Ramos (cell line): ENCODE results near the gene CCDC134.

Experiments
- in situ Hi-C: fragments of 300-500 bp; cut with MboI; formaldehyde crosslinking; loops from one replicate; pipeline ENCODE4 v1.14.3; 2022; ENCODE audit warnings: low sequenced_read_pairs; ENCODE audit not compliant: unreplicated experiment

The CCDC134 gene

GRCh38 chr22:41782316-41782715 lies 18.2 kb upstream of the CCDC134 start:
- in situ Hi-C loops: no loop called here

GRCh38 chr22:41782751-41783150 lies 17.7 kb upstream of the CCDC134 start:
- in situ Hi-C loops: no loop called here

DNA sequence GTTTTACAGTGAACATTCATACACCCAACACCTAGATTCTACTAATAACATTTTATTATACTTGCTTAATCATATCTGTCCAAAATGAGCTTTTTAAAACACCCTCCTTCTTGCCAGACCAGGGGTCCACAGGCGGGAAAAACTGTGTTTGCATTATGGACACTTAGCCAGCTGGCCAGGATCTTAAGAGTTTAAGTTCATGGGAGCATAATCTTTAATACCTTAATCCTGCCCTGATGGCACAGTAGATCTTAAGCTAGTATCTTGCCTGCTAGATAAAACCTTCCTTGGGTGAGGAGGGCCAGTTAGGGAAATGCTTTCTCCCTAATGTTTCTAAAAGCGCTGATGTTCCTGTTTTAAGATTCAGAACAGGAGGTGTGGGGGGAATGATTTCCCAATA lies 13.1 kb upstream of the CCDC134 start:
- in situ Hi-C loops: no loop called here

DNA sequence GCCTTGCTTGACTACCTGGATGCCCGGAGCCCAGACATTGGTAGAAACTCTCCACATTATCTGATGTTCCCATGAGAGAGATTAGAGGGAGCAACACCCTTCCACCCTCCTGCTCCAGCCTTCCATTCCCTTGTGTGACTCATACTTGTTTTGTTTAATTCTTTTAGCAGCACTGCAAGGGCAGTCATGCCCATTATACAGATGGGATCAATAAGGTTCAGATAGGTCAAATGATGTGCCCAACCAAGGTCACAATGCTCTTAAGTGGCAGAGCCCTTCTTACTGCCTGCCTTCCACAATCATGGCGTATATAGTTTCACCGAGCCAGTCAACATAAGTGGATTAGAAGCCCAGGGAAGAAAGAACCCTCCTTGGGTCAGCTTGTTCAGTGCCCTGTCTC lies 6.6 kb upstream of the CCDC134 start:
- in situ Hi-C loops: no loop called here

GRCh38 chr22:41798736-41799135 lies 1.7 kb upstream of the CCDC134 start:
- in situ Hi-C loops: no loop called here

GRCh38 chr22:41799486-41800347 lies 762 bp upstream of the CCDC134 start:
- in situ Hi-C loops: loop anchor here (25.0 kb wide), 1 partner anchor 288 kb away; the partner anchor contains the start of genes NDUFA6 and SMDT1

DNA sequence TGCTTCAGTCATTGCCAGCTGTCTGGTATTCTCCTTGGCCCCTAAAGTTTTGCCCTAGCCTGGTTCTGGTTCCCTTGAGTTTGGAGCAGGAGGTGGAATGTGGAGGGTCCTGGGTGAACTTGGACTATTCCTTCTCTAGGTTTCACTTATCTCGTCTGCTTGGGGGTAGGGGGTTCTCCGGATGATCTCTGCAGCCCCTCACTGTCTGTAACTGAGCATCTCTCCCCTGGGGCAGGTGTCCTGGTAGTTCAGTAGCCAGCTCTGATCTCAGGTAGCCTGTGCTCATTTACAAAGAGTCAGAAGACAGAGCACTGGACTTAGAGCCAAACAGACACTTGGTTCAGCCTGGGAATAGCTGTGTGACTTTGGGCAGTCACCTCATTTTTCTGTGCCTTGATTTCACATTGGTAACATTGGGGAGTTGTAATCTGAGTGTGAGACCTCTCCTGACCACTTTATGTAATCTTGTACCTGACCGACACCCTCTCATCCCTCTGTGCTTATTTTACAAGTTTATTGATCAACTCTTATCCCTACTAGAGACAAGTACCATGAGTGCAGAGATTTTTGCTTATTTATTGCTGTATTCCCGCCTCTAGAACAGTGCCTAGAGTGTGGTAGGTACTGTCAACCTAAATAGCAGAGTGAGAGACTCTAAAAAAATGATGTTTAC lies 804 bp downstream of the CCDC134 start:
- in situ Hi-C loops: loop anchor here (25.0 kb wide), 1 partner anchor 286 kb away; the partner anchor contains the start of genes NDUFA6 and SMDT1

- in situ Hi-C loops: loop anchor here (25.0 kb wide), 1 partner anchor 285 kb away; the partner anchor contains the start of genes NDUFA6 and SMDT1
Observed at GRCh38 chr22:41801886-41802285, 1.4 kb downstream of the CCDC134 start.

DNA sequence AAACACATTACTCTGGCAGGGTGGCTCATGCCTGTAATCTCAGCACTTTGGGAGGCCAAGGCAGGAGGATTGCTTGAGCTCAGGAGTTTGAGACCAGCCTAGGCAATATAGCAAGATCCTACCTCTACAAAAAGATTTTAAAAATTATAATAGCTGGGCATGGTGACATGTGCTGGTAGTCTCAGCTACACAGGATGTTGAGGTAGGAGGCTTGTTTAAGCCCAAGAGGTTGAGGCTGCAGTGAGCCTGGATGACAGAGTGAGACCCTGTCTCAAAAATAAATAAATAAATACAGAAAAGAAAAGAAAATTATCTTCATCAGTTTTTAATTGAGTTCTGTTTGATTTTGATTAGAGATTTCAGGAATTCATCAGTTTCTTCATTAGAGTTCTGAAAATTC lies 5.2 kb downstream of the CCDC134 start:
- in situ Hi-C loops: loop anchor here (25.0 kb wide), 1 partner anchor 282 kb away; the partner anchor contains the start of genes NDUFA6 and SMDT1

- in situ Hi-C loops: loop anchor here (25.0 kb wide), 1 partner anchor 279 kb away; the partner anchor contains the start of genes NDUFA6 and SMDT1
Observed at GRCh38 chr22:41808400-41808799, 7.9 kb downstream of the CCDC134 start.

- in situ Hi-C loops: loop anchor here (25.0 kb wide), 1 partner anchor 277 kb away; the partner anchor contains the start of genes NDUFA6 and SMDT1
Observed at GRCh38 chr22:41810022-41810421, 9.5 kb downstream of the CCDC134 start.

- in situ Hi-C loops: loop anchor here (25.0 kb wide), 1 partner anchor 274 kb away; the partner anchor contains the start of genes NDUFA6 and SMDT1
Observed at GRCh38 chr22:41812805-41813545, 12.5 kb downstream of the CCDC134 start.

DNA sequence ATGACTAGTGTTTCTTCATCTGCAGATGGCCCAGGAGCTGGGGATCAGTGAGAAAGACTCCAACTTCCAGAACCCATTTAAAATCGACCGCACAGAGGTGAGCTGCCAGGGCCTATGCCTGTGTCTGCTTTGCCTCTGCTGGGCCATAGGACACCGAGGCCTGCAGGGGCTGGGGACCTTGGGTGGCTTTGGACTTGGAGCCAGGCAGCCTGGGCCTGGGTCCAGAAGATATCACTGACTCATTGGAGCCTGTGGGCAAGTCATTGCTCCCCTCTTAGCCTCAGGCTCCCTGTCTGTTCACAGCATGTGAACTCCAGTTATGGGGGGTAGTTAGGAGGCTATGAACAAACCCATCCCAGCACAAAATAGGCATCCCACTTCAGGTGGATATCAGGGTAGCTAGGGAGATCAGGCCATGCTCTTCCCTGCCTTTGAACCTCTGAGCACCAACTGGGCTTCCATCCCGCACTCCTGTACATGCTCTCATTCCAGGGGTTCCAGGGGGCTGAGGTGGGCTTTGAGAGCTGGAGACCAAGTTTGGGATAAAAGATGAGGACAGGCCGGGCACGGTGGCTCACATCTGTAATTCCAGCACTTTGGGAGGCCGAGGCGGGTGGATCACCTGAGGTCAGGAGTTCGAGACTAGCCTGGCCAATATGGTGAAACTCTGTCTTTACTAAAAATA lies 13.4 kb downstream of the CCDC134 start:
- in situ Hi-C loops: loop anchor here (25.0 kb wide), 1 partner anchor 273 kb away; the partner anchor contains the start of genes NDUFA6 and SMDT1

- in situ Hi-C loops: loop anchor here (25.0 kb wide), 1 partner anchor 272 kb away; the partner anchor contains the start of genes NDUFA6 and SMDT1
Observed at GRCh38 chr22:41815716-41816115, 15.2 kb downstream of the CCDC134 start.

DNA sequence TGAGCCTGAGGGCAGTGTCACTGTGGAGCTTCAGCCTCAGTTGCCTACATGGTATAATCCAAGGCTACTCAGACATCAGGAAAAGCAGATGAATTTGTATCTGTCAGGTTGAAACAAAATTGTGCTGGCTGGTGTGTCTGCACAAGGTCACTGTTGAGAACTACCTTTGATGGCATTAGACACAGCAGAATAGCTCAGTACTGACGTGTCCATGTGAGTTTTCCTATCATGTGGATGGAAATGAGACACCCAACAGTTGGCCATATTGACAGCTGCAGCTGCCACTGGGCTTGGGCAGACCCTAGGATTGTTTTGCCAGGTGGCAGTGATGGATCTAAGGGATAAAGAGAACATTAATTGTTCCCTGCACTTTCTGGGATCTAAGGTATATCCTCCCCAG lies 15.8 kb downstream of the CCDC134 start:
- in situ Hi-C loops: loop anchor here (25.0 kb wide), 1 partner anchor 271 kb away; the partner anchor contains the start of genes NDUFA6 and SMDT1

DNA sequence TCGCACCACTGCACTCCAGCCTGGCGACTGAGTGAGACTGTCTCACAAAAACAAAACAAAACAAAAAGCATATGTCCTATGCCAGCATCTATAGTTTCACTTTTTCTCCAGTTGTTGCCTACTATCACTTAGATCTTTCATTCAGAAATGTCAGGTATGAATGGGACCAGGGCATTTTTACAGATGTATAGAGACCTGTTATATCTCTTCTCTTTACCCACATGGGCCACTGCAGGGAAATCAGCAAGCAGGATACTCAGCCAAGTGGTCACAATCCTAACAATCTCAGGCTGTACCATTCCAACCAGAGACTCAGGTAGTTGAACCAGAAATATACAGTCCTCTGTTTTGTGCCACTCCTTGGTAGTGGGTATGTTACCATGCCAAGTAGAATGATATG lies 16.4 kb downstream of the CCDC134 start:
- in situ Hi-C loops: loop anchor here (25.0 kb wide), 1 partner anchor 270 kb away; the partner anchor contains the start of genes NDUFA6 and SMDT1

DNA sequence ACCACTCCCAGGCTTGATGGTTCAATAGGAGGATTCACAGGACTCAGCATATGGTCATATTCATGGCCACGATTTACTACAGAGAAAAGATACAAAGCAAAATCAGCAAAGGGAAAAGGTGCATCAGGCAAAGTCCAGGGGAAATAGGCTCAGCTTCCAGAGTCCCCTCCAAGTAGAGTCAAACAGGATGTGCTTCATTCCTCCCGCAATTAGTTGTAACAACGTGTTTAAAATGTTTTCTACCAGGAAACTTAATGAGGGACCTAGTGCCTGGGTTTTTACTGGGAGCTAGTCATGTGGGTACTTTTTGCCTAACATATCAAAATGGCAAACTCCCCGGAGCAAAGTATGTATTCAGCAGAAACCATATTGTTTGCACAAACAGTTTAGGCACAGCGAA lies 17.5 kb downstream of the CCDC134 start:
- in situ Hi-C loops: loop anchor here (25.0 kb wide), 1 partner anchor 269 kb away; the partner anchor contains the start of genes NDUFA6 and SMDT1

DNA sequence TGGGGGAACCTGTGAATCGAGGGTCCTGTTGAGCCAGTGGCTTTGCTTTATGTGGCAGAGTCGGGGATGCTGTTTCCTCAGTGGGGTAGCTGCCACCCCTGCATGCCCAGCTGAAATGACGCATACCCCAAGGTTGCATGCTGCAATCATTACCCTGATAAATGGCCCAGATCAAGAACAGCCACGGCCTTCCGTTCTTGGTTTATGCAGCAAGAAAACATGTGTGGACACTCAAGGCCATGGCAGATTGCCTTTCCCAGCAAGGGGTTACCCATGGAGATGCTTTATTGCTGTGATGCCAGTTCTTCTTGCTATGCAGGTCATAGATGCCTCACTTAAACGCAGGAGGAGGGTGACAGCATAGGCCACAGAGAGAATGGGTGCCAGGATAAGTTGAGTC lies 18.1 kb downstream of the CCDC134 start:
- in situ Hi-C loops: loop anchor here (25.0 kb wide), 1 partner anchor 269 kb away; the partner anchor contains the start of genes NDUFA6 and SMDT1

- in situ Hi-C loops: loop anchor here (25.0 kb wide), 1 partner anchor 268 kb away; the partner anchor contains the start of genes NDUFA6 and SMDT1
Observed at GRCh38 chr22:41819257-41819656, 18.8 kb downstream of the CCDC134 start.
